ENCODE data around the gene CAMTA1.
"Not testable (repeated sequence)": the region's sequence is repeated elsewhere in the genome, so short reads cannot be mapped to it uniquely, and the experiment has no call there.

CAMTA1 gene

GRCh38 chr1:7783826-7784491 is 998.7 kb downstream of the CAMTA1 start, which contains the start of gene PER3:
Gene PER3, plus strand, starts transcription at chr1:7784291. Its CDS starts 587 bp downstream, at chr1:7784878.
- DNase-seq: peak; percentile 98

- peak; percentile 54 for DNase-seq
Observed at GRCh38 chr1:7784492-7785071, 999.3 kb downstream of the CAMTA1 start.

- DNase-seq: no peak
Observed at GRCh38 chr1:7785108-7785507, 999.9 kb downstream of the CAMTA1 start.

GRCh38 chr1:7786795-7787194 is 1001.5 kb downstream of the CAMTA1 start:
- DNase-seq: no peak

GRCh38 chr1:7789828-7790227 is 1004.6 kb downstream of the CAMTA1 start:
- DNase-seq: no peak

- DNase-seq: not testable (repeated sequence)
Observed at GRCh38 chr1:7791027-7791426, 1005.8 kb downstream of the CAMTA1 start.

- no peak for DNase-seq
Observed at GRCh38 chr1:7795406-7795805, 1010.2 kb downstream of the CAMTA1 start.

GRCh38 chr1:7805460-7805859 is 1020.2 kb downstream of the CAMTA1 start:
- no peak for DNase-seq

- DNase-seq: no peak
Observed at GRCh38 chr1:7808253-7808844, 1023.1 kb downstream of the CAMTA1 start.

GRCh38 chr1:7809742-7810141 is 1024.5 kb downstream of the CAMTA1 start:
- no peak for DNase-seq

- no peak for DNase-seq
Observed at GRCh38 chr1:7810395-7810794, 1025.1 kb downstream of the CAMTA1 start.

- no peak for DNase-seq
Observed at GRCh38 chr1:7811476-7811875, 1026.2 kb downstream of the CAMTA1 start.

GRCh38 chr1:7813677-7814373 is 1028.6 kb downstream of the CAMTA1 start:
- DNase-seq: no peak

Data from right forelimb (tissue), 1 donor.